Inflammatory macrophage treated with lipopolysaccharide for 4 hours (primary cell): ENCODE results near the gene NGDN.

ENCODE experiments used
- DNase-seq: peaks from one replicate; pipeline ENCODE4 v3.0.0-alpha.2; 2020

NGDN gene

GRCh38 chr14:23478109-23478759, 8.7 kb downstream of the NGDN start:
- peak; percentile 68 for DNase-seq

GRCh38 chr14:23481362-23481970, 12.0 kb downstream of the NGDN start:
- no peak for DNase-seq

- DNase-seq: no peak
Observed at GRCh38 chr14:23481979-23482822, 12.7 kb downstream of the NGDN start.

GRCh38 chr14:23482823-23483148, 13.3 kb downstream of the NGDN start:
- no peak for DNase-seq

GRCh38 chr14:23483236-23483854, 13.8 kb downstream of the NGDN start:
- DNase-seq: no peak

- no peak for DNase-seq
Observed at GRCh38 chr14:23485326-23485725, 15.8 kb downstream of the NGDN start.

- DNase-seq: no peak
Observed at GRCh38 chr14:23486036-23486435, 16.5 kb downstream of the NGDN start.

GRCh38 chr14:23487216-23487615, 17.7 kb downstream of the NGDN start:
- no peak for DNase-seq

- DNase-seq: no peak
Observed at GRCh38 chr14:23492618-23493272, 23.2 kb downstream of the NGDN start.

- no peak for DNase-seq
Observed at GRCh38 chr14:23494223-23494622, 24.7 kb downstream of the NGDN start.

GRCh38 chr14:23512156-23512555, 42.7 kb downstream of the NGDN start:
- no peak for DNase-seq

GRCh38 chr14:23513005-23513817, 43.7 kb downstream of the NGDN start:
- no peak for DNase-seq

GRCh38 chr14:23513818-23514643, 44.5 kb downstream of the NGDN start:
- DNase-seq: no peak

GRCh38 chr14:23514644-23514957, 45.1 kb downstream of the NGDN start:
- no peak for DNase-seq

GRCh38 chr14:23517650-23518326, 48.3 kb downstream of the NGDN start:
- DNase-seq: no peak

- DNase-seq: no peak
Observed at GRCh38 chr14:23518709-23519108, 49.2 kb downstream of the NGDN start.

- peak; percentile 8 for DNase-seq
Observed at GRCh38 chr14:23520899-23521533, 51.5 kb downstream of the NGDN start.

- peak; percentile 4 for DNase-seq
Observed at GRCh38 chr14:23521785-23522640, 52.5 kb downstream of the NGDN start.

GRCh38 chr14:23522643-23523198, 53.2 kb downstream of the NGDN start:
- no peak for DNase-seq
